SW 1271 (cell line): ENCODE data around the gene KIAA1958.
"Not testable (repeated sequence)": the region's sequence is repeated elsewhere in the genome, so short reads cannot be mapped to it uniquely, and the experiment has no call there.

Source experiments
- DNase-seq, 2 experiments: peaks; one replicate each; lab custom pipeline; 2025; lab: John Stamatoyannopoulos, UW

KIAA1958 gene

GRCh38 chr9:112489876-112490666 is 3.4 kb downstream of the KIAA1958 start:
- no peak for DNase-seq

DNA sequence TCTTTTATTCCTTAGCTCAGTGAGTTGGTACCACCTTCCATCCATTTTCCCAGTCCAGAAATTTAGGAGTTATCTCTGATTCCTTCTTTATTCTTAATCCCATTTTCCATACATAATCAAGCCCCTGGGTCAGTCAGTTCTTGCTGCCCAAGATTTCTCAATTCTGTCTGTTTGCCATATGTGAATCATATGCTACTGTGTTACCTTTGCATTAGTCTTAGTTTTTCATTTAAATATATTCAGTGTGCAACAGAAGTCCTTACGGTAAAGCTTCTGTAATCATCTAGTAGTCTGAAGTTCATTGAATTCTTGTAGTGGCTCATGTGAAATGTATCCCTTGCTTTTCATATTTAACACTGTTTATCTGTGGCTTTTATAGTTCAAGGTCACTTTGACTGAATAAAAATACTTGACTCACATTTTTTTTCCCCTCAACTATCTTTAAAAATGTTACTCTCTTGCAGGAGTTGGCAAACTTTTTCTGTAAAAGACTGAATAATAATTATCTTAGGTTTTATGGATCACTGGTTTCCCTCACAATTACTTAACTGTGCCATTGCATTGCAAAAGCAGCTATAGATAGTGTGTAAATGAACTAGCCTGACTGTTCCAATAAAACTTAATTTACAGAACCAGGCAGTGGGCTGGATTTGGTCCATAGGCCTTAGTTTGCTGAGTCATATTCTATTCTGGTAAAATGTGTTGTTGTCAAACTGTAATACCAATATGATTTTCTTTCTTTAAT is 6.9 kb downstream of the KIAA1958 start:
- DNase-seq: no peak

GRCh38 chr9:112494153-112494552 is 7.5 kb downstream of the KIAA1958 start:
- no peak for DNase-seq

- no peak for DNase-seq
Observed at GRCh38 chr9:112495614-112496013, 9.0 kb downstream of the KIAA1958 start.

- DNase-seq: no peak
Observed at GRCh38 chr9:112496074-112496722, 9.6 kb downstream of the KIAA1958 start.

- no peak for DNase-seq
Observed at GRCh38 chr9:112500842-112501241, 14.2 kb downstream of the KIAA1958 start.

DNA sequence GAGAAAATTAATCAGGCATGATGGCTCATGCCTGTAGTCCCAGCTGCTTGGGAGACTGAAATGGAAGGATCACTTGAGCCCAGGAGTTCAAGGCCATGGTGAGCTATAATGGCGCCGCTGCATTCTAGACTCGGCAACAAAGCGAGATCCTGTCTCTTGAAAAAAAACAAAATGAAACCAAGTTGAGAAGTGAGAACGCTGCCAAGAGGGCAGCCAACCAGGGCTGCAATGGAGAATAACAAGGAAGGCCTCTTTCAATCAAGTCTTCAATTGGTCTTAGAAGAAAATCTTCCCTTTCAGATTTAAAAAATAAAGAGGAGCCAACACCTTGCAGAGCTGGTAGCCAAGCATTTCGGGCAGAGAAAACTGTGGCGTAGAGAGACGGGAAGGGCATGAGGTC is 14.7 kb downstream of the KIAA1958 start:
- DNase-seq: no peak

DNA sequence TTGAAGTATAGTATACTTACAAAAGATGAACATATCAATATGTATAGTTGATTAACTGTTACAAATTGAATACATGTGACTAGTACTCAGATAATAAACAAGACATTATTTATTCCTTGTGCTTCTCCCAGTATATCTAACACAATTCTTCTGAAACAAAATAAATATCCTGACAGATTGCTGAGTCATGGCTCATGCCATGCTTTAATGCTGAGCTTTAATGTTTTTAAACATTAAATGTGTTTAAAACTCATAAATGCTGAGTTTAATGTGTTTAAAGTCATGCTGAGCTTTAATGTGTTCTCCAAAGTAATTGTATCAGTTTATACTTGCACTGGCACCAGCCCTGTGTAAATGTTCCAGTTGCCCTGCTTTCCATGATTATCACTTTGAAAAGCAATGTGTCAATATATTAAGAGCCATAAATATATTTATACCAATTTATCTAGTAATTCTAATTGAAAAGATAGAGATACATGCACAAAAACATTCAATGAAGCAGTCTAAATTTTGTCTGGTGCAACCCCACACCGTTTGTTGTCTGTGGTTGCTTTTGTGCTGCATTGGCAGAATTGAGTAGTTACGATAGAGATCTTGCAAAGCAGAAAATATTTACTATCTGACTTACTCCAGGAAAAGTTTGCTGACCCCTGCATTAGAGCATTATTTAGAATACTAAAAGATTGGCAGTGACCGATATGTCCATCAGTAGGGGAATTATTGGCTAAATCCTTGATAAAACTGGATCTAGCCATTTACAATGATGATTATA is 15.7 kb downstream of the KIAA1958 start:
- no peak for DNase-seq

GRCh38 chr9:112503170-112503569 is 16.5 kb downstream of the KIAA1958 start:
- no peak for DNase-seq

DNA sequence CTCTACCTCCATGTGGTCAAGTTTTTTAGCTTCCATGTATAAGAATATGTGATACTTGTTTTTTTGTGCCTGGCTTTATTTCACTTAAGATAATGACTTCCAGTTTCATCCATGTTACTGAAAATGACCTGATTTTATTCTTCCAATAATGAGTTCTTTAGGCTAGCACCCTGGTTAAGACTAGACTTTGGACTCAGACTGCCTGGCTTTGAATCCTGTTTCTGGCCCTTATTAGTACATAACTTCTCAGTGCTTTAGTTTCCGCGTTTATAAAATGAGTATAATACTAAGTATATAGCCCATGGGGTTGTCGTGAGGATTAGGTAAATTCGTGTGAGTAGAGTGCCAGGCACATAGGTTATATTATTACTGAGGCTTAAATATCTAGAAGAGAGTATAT is 18.5 kb downstream of the KIAA1958 start:
- no peak for DNase-seq

DNA sequence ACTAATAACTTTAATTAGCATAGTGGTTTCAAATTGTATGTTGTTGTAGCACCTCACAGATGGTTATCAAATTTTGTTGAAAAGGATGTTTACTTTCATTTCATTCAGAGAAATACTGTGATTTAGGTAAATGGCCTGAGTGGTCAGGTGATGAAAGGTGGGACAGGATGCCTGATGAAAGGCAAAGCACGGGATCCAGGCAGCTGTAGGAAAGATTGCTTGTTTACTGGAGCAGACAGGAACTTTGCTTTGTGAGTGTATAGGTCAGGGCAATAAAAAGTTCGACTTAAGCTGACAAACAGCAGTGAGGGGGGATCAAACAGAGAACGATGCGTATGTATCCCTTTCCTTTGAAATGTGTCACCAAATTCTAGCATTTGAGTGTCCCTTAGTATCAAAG is 19.0 kb downstream of the KIAA1958 start:
- no peak for DNase-seq

- no peak for DNase-seq
Observed at GRCh38 chr9:112506571-112506970, 19.9 kb downstream of the KIAA1958 start.

DNA sequence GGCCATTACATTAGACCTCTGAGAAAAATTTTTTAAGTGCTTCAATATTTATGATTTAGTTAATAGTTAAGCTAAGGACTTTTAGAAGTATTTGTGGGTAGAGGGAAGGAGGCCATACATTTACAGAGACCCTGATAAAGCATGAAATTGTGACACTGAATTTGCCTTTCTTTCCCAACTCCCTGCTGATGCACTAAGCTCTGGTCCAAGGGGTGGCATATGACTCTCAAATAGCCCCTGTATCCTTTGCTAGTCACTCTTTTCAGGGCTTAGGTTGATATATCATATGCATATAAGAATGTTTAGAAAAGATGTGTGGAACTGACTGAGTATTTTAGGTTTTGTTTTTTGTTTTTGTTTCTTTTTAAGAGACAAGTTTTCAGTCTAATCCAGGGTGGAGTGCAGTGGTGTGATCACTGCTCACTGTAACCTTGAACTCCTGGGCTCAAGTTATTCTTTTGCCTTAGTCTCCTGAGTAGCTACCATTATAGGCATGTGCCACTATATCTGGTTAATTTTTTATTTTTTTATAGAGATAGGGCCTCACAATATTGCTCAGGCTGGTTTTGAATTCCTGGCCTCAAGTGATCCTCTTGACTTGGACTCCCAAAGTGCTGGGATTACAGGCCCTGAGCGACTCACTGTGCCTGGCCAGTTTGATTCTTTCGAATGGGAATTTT is 20.5 kb downstream of the KIAA1958 start:
- no peak for DNase-seq

DNA sequence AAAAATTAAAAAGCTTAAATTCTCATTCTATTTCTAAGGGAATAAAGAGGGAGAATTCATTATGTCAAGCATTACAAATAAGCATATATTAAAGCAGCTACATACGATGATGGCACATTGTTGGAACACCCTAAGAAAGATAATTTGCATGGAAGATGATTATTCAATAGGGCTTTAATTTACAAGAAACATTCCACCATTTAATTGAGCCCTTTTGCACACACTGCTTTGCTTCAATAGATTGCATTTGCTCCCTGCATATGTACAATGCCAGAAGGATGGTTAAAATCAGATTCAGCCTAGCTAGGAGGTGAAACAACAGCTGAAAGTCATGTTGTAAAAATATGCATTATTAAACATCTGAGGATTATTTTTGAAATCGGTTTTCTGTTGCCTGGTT is 21.8 kb downstream of the KIAA1958 start:
- no peak for DNase-seq

GRCh38 chr9:112512377-112512776 is 25.8 kb downstream of the KIAA1958 start:
- DNase-seq: not testable (repeated sequence)

- no peak for DNase-seq
Observed at GRCh38 chr9:112516769-112517168, 30.1 kb downstream of the KIAA1958 start.

GRCh38 chr9:112520069-112520468 is 33.4 kb downstream of the KIAA1958 start:
- DNase-seq: no peak

DNA sequence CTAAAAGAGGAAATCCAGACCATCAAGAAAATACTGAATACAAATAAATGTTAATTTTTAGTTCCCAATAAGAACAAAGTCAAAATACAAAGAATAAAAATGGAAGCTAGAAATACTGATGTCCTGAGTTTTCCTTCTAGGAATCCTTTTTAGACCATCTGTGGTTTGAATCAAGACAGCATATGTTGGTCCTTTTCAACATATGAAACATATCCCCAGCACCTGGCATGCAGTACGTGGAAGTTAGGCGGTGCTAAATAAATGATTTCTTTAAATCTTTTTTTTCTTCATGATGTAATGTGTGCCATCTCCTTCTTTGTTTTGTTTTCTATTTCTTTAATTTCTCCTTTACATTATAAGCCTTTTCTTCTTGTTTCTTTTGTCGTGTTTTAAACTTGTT is 34.0 kb downstream of the KIAA1958 start:
- no peak for DNase-seq

DNA sequence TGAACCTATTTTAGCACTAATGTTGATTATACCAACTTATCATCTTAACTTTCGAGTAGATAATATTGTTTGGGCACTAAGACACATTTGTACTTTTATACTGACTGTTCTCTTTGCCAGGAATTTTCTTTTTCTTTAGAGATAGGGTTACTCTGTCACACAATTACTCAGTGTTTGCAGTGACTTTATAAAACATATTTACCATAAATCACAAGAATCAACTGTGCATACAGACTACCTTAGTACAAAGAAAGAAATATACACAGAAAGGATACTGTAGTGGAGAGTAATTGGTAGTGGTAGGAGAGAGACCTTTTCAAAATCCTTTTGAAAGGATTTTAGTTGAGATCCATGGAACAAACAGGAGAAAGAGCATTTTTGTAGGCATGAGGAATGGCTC is 40.3 kb downstream of the KIAA1958 start:
- DNase-seq: no peak

DNA sequence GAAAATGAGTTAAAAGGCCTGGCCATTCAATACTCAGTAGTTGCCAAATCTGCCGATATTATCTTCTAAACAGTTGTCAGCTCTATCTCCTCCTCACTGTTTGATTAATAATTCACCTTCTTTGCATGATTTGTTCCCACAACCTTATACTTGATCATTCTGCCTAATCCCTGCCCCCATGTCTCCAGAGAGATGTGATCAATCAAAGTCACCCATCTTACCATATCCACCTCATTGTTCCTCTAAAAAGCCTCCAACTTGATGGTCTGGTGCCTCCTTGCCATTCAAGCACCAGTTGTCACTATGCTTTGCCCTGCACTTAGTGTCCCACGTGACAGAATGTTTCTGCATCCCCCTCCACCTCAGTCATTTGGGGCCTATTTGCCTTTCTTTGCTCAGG is 41.3 kb downstream of the KIAA1958 start:
- no peak for DNase-seq

- DNase-seq: no peak
Observed at GRCh38 chr9:112529316-112529715, 42.7 kb downstream of the KIAA1958 start.

DNA sequence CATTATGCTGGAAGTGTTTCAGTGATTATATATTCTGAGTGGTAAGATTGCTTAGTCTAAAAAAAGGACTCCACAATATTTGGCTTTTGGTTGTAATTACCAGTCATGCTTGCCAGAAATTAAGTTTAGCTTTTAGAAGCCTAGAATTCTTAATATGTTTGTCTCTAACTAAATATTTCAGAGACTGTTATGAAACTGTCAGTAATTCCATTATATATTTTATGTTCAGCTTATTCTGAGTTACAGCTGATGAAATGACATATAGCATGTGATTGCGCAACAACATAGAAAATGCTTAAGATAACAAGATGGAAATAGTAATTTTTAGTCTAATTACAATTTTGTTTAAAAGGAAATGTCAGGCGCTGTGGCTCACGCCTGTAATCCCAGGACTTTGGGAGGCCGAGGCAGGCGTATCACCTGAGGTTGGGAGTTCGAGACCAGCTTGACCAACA is 44.2 kb downstream of the KIAA1958 start:
- DNase-seq: no peak
